Neural progenitor cell (in vitro differentiated cells): Measurements from ENCODE around the gene BIK.

Source experiments
- CTCF ChIP-seq: fragments of 200-600 bp; sonication (generic); IDR thresholded peaks from 2 replicates; pipeline ENCODE4 v1.5.1; 2017; ENCODE audit warnings: antibody characterized with exemption, mild to moderate bottlenecking
- EZH2phosphoT487 ChIP-seq: fragments of 200-600 bp; sonication (generic); IDR thresholded peaks from 2 replicates; pipeline ENCODE4 v1.6.1; 2017; ENCODE audit warnings: antibody characterized with exemption

DNA sequence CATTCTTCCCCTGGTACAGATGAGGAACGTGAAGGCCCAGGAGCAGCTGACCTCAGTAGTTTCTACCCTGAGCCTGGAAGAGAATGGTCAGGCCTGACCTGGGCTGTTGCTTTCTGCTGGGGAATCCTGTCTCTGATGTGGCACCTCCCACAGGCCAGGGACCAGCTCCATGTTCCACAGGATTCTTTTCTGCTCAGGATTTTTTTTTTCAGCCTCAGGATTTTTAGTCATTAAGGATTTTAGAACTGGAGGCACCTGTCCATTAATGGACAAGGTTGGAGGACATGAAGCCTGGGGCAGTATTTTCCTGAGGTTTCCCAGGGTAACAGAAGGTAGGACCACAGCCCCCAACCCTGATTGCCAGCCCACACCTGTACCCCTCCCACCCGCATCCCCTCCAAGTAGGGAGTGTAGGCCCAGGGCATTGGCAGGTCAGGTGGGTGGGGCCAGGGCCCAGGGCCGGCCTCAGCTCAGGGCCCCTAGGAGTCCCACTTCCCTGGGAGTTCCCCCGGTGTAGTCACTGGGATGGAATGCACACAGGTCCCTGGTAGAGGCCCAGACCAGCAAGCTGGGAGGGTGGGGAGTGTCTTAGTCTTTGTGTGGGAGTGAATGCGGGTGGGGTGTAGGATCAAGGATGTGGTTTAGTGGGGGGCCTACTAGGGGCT, 16.1 kb downstream of the BIK start:
- TF ChIP-seq CTCF (no peak), EZH2phosphoT487 (no peak)
